Central memory CD8-positive, alpha-beta T cell (primary cell): ENCODE measurements around the gene AIP.
"Not testable (repeated sequence)": the region's sequence is repeated elsewhere in the genome, so short reads cannot be mapped to it uniquely, and the experiment has no call there.

Experiments used
- ATAC-seq: fragments of 150-1000 bp; cut with Tn5 transposase; replicated peaks from 2 replicates; pipeline ENCODE4 v1.10.0; 2022; ENCODE audit warnings: mild to moderate bottlenecking, moderate FRiP score, moderate number of reproducible peaks; ENCODE audit not compliant: poor library complexity, severe bottlenecking; ENCODE audit errors: extremely low read depth
- DNase-seq, 2 donors: peaks; one replicate each; pipeline ENCODE4 v3.0.0; 2021; ENCODE audit warnings: low spot score in 2 of 2
- H3K27ac Mint-ChIP-seq: one replicate; pipeline ENCODE4 v1.8.0; 2022; ENCODE audit warnings: low read depth, mild to moderate bottlenecking, moderate library complexity, mixed read lengths
- H3K27me3 Mint-ChIP-seq: one replicate; pipeline ENCODE4 v1.8.0; 2022; ENCODE audit warnings: mixed read lengths
- H3K36me3 Mint-ChIP-seq: one replicate; pipeline ENCODE4 v1.8.0; 2022; ENCODE audit warnings: mild to moderate bottlenecking, moderate library complexity, mixed read lengths; ENCODE audit not compliant: insufficient read depth
- H3K4me1 Mint-ChIP-seq: one replicate; pipeline ENCODE4 v1.8.0; 2022; ENCODE audit warnings: mixed read lengths
- H3K4me3 Mint-ChIP-seq: one replicate; pipeline ENCODE4 v1.8.0; 2022; ENCODE audit warnings: mild to moderate bottlenecking, moderate library complexity, mixed read lengths
- H3K9me3 Mint-ChIP-seq: one replicate; pipeline ENCODE4 v1.8.0; 2022; ENCODE audit warnings: mixed read lengths

The AIP gene

DNA sequence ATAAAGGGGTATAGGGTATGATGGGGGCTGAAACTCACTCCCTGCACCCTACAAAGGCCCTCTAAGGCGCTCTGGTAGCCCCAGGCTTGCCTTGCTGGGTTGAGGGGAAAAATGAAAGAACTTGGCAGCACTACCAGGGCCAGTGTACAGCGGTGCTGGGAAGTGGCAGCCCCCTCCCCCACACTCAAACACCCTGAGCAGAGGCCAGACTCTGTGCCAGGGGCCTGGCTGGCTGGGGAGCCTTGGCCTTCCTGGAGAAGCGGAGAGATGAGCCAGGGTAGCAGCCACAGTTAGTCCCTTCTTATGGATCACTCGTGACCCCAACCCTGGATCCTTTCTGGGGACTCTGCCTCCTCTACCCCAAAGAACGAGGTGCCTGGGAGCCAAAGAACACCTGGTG lies 16.5 kb upstream of the AIP start:
- H3K4me1 Mint-ChIP-seq = peaks cover 31% of the 10 kb centered on the region
- DNase-seq = no peak
- peak overlapping the region; percentile 86 for H3K4me3 Mint-ChIP-seq
- H3K27me3 Mint-ChIP-seq = no peaks in the 10 kb centered on the region
- no peak overlapping the region for H3K27ac Mint-ChIP-seq
- peaks cover 8% of the 10 kb centered on the region for H3K36me3 Mint-ChIP-seq
- H3K9me3 Mint-ChIP-seq = no peaks in the 10 kb centered on the region
- ATAC-seq = no peak

DNA sequence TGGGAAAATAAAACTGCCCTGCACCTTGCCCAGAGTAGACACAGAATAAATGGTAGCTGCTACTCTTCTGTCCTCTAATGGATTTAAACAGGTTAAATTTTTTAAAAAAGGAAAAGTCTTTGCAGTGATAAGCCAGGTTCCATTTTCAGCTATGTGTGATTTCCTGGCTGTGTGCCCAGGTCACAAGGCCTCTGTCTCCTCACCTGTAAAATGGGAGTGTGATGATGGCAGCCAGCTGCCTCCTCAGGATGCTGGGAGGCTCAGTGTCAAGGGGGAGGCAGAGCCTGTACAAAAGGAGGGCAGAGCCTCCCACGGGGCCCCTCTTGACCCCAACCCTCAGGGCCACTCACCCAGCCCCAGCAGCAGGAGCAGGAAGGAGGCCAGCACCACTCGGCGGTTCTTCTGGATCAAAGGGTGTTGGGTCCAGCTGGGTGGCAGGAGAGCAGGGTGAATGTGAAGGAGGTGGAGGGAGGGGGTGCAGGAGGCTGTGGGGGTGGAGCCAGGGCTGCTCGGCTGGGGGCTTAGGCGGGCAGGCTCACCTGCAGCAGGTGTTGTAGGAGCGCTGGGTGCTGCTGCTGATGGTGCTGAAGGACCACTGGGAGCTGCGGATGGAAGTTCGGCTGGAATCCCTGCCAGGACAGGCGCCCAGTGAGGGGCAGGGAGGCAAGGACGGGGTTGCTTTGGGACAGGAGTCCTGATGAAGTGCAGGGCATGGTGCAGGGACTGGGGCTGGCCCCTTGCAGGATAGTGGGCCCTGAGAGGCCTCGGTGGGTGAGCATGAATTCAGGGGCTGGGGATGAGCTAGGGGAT lies 15.7 kb upstream of the AIP start:
- Mint-ChIP-seq H3K4me1 (peaks cover 31% of the 10 kb centered on the region), H3K4me3 (peak overlapping the region; percentile 86)

DNA sequence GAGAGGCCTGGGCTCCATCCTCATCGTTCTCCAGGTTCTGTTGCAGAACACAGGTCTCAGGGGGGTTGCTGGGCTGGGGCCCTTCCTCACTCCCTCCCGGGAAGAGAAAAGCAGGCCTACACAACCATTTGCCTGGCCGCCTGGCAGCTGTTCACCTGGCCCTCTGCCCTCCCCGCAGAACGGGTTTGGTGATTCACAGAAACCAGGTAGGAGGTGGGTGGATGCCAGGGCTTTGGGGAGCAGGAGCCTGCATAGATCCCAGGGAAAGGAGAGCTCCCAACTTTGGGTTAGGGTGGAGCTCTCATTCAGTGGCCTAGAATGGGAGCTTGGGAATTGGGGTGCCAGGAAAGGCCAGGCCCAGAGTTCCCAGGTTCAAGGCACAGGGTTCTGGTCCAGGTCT lies 14.8 kb upstream of the AIP start:
- no peak for DNase-seq
- ATAC-seq = no peak
- H3K4me1 Mint-ChIP-seq = peaks cover 31% of the 10 kb centered on the region

More for the DNA sequence above, 15.7 kb upstream of the AIP start:
- Mint-ChIP-seq H3K27me3 (no peaks in the 10 kb centered on the region), H3K27ac (peak overlapping the region; percentile 61), H3K36me3 (peaks cover 8% of the 10 kb centered on the region), H3K9me3 (no peaks in the 10 kb centered on the region)
- DNase-seq (no peak), ATAC-seq (no peak)

DNA sequence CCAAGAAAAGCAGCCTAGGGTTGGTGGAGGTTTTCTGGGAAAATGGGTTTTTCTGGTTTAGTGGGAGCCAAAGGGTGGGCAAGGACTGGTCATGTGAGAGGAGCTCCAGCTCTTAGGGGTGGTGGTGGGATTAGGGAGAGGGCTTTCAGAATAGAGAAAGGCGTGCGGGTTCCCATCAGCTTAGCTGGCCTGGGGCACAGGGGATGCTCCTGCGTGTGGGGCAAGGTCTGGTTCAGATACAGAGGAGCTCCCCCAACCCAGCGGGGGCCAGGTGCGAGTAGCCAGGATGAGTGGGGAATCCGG lies 14.4 kb upstream of the AIP start:
- ATAC-seq (no peak), DNase-seq (no peak)
- Mint-ChIP-seq H3K27me3 (no peaks in the 10 kb centered on the region), H3K27ac (peak overlapping the region; percentile 61), H3K4me1 (peaks cover 31% of the 10 kb centered on the region), H3K36me3 (peaks cover 8% of the 10 kb centered on the region), H3K9me3 (no peaks in the 10 kb centered on the region), H3K4me3 (peak overlapping the region; percentile 86)

More for the DNA sequence above, 14.8 kb upstream of the AIP start:
- Mint-ChIP-seq H3K9me3 (no peaks in the 10 kb centered on the region), H3K36me3 (peaks cover 8% of the 10 kb centered on the region), H3K4me3 (peak overlapping the region; percentile 86), H3K27me3 (no peaks in the 10 kb centered on the region), H3K27ac (peak overlapping the region; percentile 61)

DNA sequence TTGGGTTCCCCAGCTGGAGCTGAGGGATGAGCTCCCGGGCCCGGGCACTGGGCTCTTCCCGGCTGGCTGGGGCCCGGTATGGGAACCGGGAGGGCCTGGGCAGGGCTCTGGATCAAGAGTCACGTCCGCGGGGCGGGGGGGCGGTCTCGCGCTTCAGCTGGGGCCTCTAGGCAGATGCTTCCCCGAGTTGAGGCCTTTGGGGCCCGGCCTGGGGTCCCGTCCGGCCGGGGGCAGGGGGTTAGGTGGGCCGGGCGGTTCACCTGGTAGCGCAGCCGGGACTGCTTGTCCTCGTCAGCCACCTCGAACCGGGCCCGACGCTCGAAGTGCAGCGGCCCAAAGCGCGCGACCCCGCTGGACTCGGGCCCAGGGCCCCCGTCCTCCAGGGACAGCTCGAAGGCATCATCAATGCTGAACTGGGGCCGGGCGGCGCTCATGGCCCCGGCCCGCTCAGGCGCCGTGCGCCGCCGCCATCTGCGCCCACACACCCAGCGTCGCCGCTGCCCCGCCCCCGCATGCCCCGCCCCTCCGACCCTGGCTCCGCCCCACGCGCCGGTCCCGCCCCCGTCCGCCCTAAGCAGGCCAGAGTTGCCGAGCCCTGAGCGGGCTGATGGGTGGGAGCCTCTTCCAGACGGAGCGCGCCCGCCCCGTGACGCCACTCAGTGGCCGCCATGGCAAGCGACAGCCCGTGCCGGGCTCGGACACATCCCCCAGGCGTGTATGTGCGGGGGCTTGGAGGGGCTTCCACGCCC lies 13.9 kb upstream of the AIP start, which contains the start of gene TMEM134:
Gene TMEM134, minus strand, starts transcription at position 493 of the 749 bp plus-strand sequence. Its CDS starts 59 bp downstream, at position 434.
- DNase-seq = peak; percentile 70 to 83
- peaks cover 8% of the 10 kb centered on the region for H3K36me3 Mint-ChIP-seq
- peak within 1 kb of the TSS; percentile 86 for H3K4me3 Mint-ChIP-seq
- peak; percentile 73 for ATAC-seq
- H3K27me3 Mint-ChIP-seq = no peaks in the 10 kb centered on the region
- peaks cover 31% of the 10 kb centered on the region for H3K4me1 Mint-ChIP-seq
- no peaks in the 10 kb centered on the region for H3K9me3 Mint-ChIP-seq
- H3K27ac Mint-ChIP-seq = peak within 1 kb of the TSS; percentile 61

DNA sequence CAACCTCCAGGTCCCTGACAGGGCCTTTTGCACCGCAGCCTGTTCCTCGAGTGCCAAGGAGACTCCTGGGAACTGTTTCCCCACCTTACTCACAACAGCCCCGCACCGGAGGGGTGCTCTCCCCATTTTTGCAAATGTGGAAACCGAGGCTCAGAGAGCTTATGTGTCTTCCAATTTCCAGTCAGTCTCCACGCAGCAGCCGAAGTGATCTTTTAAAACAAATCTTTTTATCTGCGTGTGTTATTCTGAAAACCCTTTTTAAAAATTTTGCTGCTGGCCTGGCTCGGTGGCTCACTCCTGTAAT lies 13.4 kb upstream of the AIP start:
- peak overlapping the region; percentile 86 for H3K4me3 Mint-ChIP-seq
- H3K27ac Mint-ChIP-seq = peak overlapping the region; percentile 32
- ATAC-seq (no peak), DNase-seq (no peak)
- peaks cover 31% of the 10 kb centered on the region for H3K4me1 Mint-ChIP-seq
- peaks cover 8% of the 10 kb centered on the region for H3K36me3 Mint-ChIP-seq
- H3K9me3 Mint-ChIP-seq = no peaks in the 10 kb centered on the region
- no peaks in the 10 kb centered on the region for H3K27me3 Mint-ChIP-seq

DNA sequence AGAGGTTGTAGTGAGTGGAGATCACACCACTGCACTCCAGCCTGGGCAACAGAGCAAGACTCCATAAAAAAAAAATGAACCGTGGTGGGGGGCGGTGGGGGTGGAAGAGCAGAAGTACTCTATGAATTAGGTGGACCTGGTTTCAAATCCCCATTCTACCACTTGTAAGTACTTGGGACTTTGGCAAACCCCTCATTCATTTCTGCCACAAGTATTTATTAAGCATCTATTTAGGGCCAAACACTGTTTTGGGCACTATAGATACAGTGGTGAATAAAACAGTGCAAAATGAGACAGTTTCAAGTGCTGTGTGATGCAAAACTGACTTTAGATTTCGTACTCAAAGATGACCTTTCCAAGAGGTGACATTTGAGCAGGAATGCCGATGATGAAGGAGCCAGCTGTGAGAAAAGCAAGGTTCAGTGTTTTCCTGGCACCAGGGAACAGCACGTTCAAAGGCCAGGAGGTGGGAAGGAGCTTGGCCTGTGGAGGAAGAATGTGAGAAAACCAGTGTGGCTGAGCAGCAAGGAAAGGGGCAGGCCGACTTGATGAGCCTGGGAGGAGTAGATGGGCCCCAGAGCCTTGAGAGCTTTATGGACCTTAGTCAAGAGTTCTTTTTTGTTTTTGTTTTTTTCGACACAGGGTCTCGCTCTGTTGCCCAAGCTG lies 12.4 kb upstream of the AIP start:
- Mint-ChIP-seq H3K4me3 (peak overlapping the region; percentile 86), H3K27ac (no peak overlapping the region)

DNA sequence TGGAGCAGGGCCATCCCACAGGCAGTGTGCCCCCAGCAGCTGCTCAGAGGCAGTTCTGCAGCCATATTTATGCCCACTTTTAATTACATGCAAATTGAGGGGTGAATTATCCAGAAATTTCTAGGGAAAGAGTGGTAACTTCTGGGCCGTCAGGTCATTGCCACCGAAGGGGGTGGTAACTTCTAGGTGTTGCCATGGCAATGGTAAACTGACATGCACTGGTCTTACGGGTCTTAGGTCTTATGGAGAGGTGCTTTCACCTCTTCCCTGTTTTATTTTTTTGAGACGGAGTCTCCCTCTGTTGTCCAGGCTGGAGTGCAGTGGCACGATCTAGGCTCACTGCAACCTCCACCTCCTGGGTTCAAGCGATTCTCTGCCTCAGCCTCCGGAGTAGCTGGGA lies 9.9 kb upstream of the AIP start:
- no peak for ATAC-seq
- H3K27me3 Mint-ChIP-seq = no peaks in the 10 kb centered on the region
- no peak overlapping the region for H3K27ac Mint-ChIP-seq
- H3K36me3 Mint-ChIP-seq = peaks cover 6% of the 10 kb centered on the region
- no peak for DNase-seq
- H3K4me3 Mint-ChIP-seq = no peak overlapping the region
- peaks cover 8% of the 10 kb centered on the region for H3K4me1 Mint-ChIP-seq
- H3K9me3 Mint-ChIP-seq = no peaks in the 10 kb centered on the region

More for the DNA sequence above, 12.4 kb upstream of the AIP start:
- DNase-seq (no peak), ATAC-seq (no peak)
- peaks cover 8% of the 10 kb centered on the region for H3K36me3 Mint-ChIP-seq
- H3K4me1 Mint-ChIP-seq = peaks cover 22% of the 10 kb centered on the region
- H3K9me3 Mint-ChIP-seq = no peaks in the 10 kb centered on the region
- H3K27me3 Mint-ChIP-seq = no peaks in the 10 kb centered on the region

DNA sequence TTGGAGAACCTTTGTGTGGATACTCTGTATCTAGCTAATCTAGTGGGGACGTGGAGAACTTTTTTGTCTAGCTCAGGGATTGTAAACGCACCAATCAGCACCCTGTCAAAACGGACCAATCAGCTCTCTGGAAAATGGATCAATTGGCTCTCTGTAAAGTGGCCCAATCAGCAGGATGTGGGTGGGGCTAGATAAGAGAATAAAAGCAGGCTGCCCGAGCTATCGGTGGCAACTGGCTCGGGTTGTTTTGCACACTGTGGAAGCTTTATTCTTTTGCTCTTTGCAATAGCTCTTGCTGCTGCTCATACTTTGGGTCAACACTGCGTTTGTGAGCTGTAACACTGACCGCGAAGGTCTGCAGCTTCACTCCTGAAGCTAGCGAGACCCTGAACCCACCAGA lies 6.1 kb upstream of the AIP start:
- H3K4me1 Mint-ChIP-seq, ATAC-seq, DNase-seq, H3K36me3 Mint-ChIP-seq, H3K4me3 Mint-ChIP-seq, H3K27me3 Mint-ChIP-seq, H3K9me3 Mint-ChIP-seq, H3K27ac Mint-ChIP-seq: not testable (repeated sequence)

DNA sequence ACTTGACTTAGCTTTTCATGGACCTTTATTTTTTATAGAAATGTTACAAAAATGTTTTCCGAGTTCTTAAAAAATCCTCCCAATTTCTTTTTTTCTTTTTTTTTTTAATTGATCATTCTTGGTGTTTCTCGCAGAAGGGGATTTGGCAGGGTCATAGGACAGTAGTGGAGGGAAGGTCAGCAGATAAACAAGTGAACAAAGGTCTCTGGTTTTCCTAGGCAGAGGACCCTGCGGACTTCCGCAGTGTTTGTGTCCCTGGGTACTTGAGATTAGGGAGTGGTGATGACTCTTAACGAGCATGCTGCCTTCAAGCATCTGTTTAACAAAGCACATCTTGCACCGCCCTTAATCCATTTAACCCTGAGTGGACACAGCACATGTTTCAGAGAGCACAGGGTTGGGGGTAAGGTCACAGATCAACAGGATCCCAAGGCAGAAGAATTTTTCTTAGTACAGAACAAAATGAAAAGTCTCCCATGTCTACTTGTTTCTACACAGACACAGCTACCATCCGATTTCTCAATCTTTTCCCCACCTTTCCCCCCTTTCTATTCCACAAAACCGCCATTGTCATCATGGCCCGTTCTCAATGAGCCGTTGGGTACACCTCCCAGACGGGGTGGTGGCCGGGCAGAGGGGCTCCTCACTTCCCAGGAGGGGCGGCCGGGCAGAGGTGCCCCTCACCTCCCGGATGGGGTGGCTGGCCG lies 5.3 kb upstream of the AIP start:
- not testable (repeated sequence) for H3K36me3 Mint-ChIP-seq, ATAC-seq, H3K9me3 Mint-ChIP-seq, H3K4me1 Mint-ChIP-seq, H3K27me3 Mint-ChIP-seq, H3K4me3 Mint-ChIP-seq, H3K27ac Mint-ChIP-seq, DNase-seq

DNA sequence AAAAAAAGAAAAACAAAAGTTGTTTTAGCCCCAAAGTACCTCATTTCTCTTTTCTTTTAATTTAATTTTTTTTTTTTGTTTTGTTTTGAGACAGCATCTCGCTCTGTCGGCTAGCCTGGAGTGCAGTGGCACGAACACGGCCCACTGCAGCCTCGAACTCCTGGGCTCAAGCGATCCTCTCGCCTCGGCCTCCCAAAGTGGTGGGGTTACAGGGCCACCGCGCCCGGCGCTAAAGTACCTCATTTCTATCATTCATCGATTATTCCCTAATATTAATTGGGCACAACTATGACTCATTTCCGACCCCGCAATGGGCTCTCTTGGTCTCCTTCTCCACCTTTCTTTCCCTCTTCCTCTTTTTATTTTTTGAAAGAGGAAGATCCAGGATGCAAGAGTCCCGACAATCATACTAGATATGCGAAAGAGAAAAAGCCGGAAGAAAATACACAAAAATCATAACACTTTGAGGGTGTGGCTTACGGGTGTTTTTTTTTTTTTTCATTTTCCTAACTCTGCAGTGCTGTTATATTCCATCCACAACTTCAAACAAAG lies 475 bp upstream of the AIP start:
- ATAC-seq = peak; percentile 8
- Mint-ChIP-seq H3K4me3 (peak overlapping the region; percentile 92), H3K9me3 (no peaks in the 10 kb centered on the region), H3K36me3 (peaks cover 32% of the 10 kb centered on the region), H3K27me3 (no peaks in the 10 kb centered on the region), H3K27ac (peak overlapping the region; percentile 95), H3K4me1 (peaks cover 50% of the 10 kb centered on the region)
- no peak for DNase-seq
